ENCODE data around the gene TMEM175. TPM values are rescaled to one million over a fixed set of nuclear protein-coding genes. Genes with fewer than 3 reads are reported as not detected.

Gene TMEM175
- total and polyA plus RNA-seq, 9 of the 15 experiments (the other 6 are each of a cell fraction or from before 2014, with no cell fraction given), result 0.13 to 30.9 (median 9.4) TPM

- TF ChIP-seq TRIM24 (IDR thresholded peaks at IDR 0.05), result no peak
- TF ChIP-seq CBFB (CRISPR knock-in tag; IDR thresholded peaks at IDR 0.05), result 0 out of 2 replicates have a peak, but pooled peaks have one; percentile 32
- TF ChIP-seq NR2F6 (CRISPR knock-in tag; IDR thresholded peaks at IDR 0.05), result no peak
- no peak for TF ChIP-seq OTX1 (CRISPR knock-in tag; IDR thresholded peaks at IDR 0.05)
- TF ChIP-seq, protein P1, sequence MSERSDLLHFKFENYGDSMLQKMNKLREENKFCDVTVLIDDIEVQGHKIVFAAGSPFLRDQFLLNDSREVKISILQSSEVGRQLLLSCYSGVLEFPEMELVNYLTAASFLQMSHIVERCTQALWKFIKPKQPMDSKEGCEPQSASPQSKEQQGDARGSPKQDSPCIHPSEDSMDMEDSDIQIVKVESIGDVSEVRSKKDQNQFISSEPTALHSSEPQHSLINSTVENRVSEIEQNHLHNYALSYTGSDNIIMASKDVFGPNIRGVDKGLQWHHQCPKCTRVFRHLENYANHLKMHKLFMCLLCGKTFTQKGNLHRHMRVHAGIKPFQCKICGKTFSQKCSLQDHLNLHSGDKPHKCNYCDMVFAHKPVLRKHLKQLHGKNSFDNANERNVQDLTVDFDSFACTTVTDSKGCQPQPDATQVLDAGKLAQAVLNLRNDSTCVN (CRISPR knock-in tag; IDR thresholded peaks at IDR 0.05), result no peak
- TF ChIP-seq, protein P2, sequence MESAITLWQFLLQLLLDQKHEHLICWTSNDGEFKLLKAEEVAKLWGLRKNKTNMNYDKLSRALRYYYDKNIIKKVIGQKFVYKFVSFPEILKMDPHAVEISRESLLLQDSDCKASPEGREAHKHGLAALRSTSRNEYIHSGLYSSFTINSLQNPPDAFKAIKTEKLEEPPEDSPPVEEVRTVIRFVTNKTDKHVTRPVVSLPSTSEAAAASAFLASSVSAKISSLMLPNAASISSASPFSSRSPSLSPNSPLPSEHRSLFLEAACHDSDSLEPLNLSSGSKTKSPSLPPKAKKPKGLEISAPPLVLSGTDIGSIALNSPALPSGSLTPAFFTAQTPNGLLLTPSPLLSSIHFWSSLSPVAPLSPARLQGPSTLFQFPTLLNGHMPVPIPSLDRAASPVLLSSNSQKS (CRISPR knock-in tag; IDR thresholded peaks at IDR 0.05), result no peak
- TF ChIP-seq, protein P3, sequence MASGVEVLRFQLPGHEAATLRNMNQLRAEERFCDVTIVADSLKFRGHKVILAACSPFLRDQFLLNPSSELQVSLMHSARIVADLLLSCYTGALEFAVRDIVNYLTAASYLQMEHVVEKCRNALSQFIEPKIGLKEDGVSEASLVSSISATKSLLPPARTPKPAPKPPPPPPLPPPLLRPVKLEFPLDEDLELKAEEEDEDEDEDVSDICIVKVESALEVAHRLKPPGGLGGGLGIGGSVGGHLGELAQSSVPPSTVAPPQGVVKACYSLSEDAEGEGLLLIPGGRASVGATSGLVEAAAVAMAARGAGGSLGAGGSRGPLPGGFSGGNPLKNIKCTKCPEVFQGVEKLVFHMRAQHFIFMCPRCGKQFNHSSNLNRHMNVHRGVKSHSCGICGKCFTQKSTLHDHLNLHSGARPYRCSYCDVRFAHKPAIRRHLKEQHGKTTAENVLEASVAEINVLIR (CRISPR knock-in tag; IDR thresholded peaks at IDR 0.05), result no peak
- TF ChIP-seq ZFX (CRISPR knock-in tag; IDR thresholded peaks at IDR 0.05), result peak; percentile 75
- no peak for TF ChIP-seq TOE1 (IDR thresholded peaks at IDR 0.05; ENCODE audit: borderline replicate concordance)
- TF ChIP-seq TOE1 (CRISPR knock-in tag; IDR thresholded peaks at IDR 0.05; ENCODE audit: borderline replicate concordance, low read depth), result no peak
- TF ChIP-seq, protein P4, sequence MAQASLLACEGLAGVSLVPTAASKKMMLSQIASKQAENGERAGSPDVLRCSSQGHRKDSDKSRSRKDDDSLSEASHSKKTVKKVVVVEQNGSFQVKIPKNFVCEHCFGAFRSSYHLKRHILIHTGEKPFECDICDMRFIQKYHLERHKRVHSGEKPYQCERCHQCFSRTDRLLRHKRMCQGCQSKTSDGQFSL (CRISPR knock-in tag; IDR thresholded peaks at IDR 0.05), result 0 out of 2 replicates have a peak, but pooled peaks have one; percentile 47
- TF ChIP-seq, protein P4 (tag; IDR thresholded peaks at IDR 0.05), result no peak
- TF ChIP-seq SRSF3 (IDR thresholded peaks at IDR 0.05; ENCODE audit: insufficient read depth, low read length), result no peak
- 0 out of 2 replicates have a peak, but pooled peaks have one; percentile 33 for TF ChIP-seq CREM (IDR thresholded peaks at IDR 0.05; ENCODE audit: low read depth)
- no peak for TF ChIP-seq NFXL1 (CRISPR knock-in tag; IDR thresholded peaks at IDR 0.05)
- no peak for TF ChIP-seq HIVEP1 (CRISPR knock-in tag; IDR thresholded peaks at IDR 0.05)
- no peak for TF ChIP-seq ZEB2 (IDR thresholded peaks at IDR 0.05)
- TF ChIP-seq FUS (optimal IDR thresholded peaks at IDR 0.05; ENCODE audit: low read depth, low read length), result no peak
- TF ChIP-seq RB1 (IDR thresholded peaks at IDR 0.05; ENCODE audit: low read depth), result no peak
- TF ChIP-seq DNMT1 (IDR thresholded peaks at IDR 0.05), result no peak
- TF ChIP-seq BRF1 (IDR thresholded peaks at IDR 0.05; ENCODE audit: borderline replicate concordance, extremely low read depth, insufficient read length), result no peak
- no peak for TF ChIP-seq ZNF3 (CRISPR knock-in tag; IDR thresholded peaks at IDR 0.05)
- TF ChIP-seq MTA2 (IDR thresholded peaks at IDR 0.05; ENCODE audit: low read depth), result no peak
- 0 out of 2 replicates have a peak, but pooled peaks have one; percentile 29 for TF ChIP-seq RHOXF2B (CRISPR knock-in tag; conservative IDR thresholded peaks at IDR 0.05)
- no peak for TF ChIP-seq SNAPC5 (CRISPR knock-in tag; IDR thresholded peaks at IDR 0.05)
- no peak for TF ChIP-seq POLR2H (tag; IDR thresholded peaks at IDR 0.05; ENCODE audit: low read depth)
Observed at GRCh38 chr4:993111-994029, 61.1 kb downstream of the TMEM175 start, which contains the start of gene SLC26A1 (continued).

Data from K562 (cell line).